ENCODE results near the gene FAM184B. TPM values are rescaled to one million over a fixed set of nuclear protein-coding genes. Genes with fewer than 3 reads are reported as not detected.

FAM184B gene
- total RNA-seq, 2 donors from 2014 or later: 0.07 TPM; not detected in 1

- H3K27me3 Mint-ChIP-seq (ENCODE audit: insufficient read depth): peaks cover 5% of the 10 kb centered on the region
- H3K27ac Mint-ChIP-seq: no peak overlapping the region
- Histone ChIP-seq H3K9ac (ENCODE audit: extremely low read depth, low read length, poor library complexity, severe bottlenecking) (no peak overlapping the region), H3K9me3 (ENCODE audit: control insufficient read depth, low read length) (no peaks in the 10 kb centered on the region), H3K27me3 (ENCODE audit: control insufficient read depth, insufficient read depth, low read length, poor library complexity, severe bottlenecking) (no peaks in the 10 kb centered on the region), H3K36me3 (ENCODE audit: control insufficient read depth, insufficient read depth, low read length) (no peaks in the 10 kb centered on the region), H3K27ac (ENCODE audit: low read depth, low read length) (no peak overlapping the region), H3K4me1 (ENCODE audit: control insufficient read depth, insufficient read depth, low read length) (no peaks in the 10 kb centered on the region), H3K4me3 (ENCODE audit: low read length) (no peak overlapping the region)
- TF ChIP-seq CTCF (conservative IDR thresholded peaks at IDR 0.05): no peak
- 90 to 91% methylated on average over 3 to 5 of the region's 5 CpGs for WGBS, 2 experiments (ENCODE audit: insufficient coverage in 1 of 2, insufficient read length in 1 of 2)
- H3K36me3 Mint-ChIP-seq (ENCODE audit: low read depth): no peaks in the 10 kb centered on the region
- no peak for DNase-seq
- peaks cover 4% of the 10 kb centered on the region for H3K9me3 Mint-ChIP-seq
- H3K4me3 Mint-ChIP-seq: no peak overlapping the region
- no peaks in the 10 kb centered on the region for H3K4me1 Mint-ChIP-seq
These were observed 78.8 kb downstream of the FAM184B start for GRCh38 chr4:17702641-17703040.

- no peak for TF ChIP-seq CTCF (conservative IDR thresholded peaks at IDR 0.05)
- Mint-ChIP-seq H3K4me1 (no peaks in the 10 kb centered on the region), H3K27ac (no peak overlapping the region), H3K27me3 (ENCODE audit: insufficient read depth) (peaks cover 5% of the 10 kb centered on the region), H3K36me3 (ENCODE audit: low read depth) (no peaks in the 10 kb centered on the region), H3K4me3 (no peak overlapping the region), H3K9me3 (peaks cover 4% of the 10 kb centered on the region)
- no peaks in the 10 kb centered on the region for H3K36me3 ChIP-seq (ENCODE audit: control insufficient read depth, insufficient read depth, low read length)
- H3K27ac ChIP-seq (ENCODE audit: low read depth, low read length): no peak overlapping the region
- DNase-seq: no peak
- no peaks in the 10 kb centered on the region for H3K4me1 ChIP-seq (ENCODE audit: control insufficient read depth, insufficient read depth, low read length)
- H3K27me3 ChIP-seq (ENCODE audit: control insufficient read depth, insufficient read depth, low read length, poor library complexity, severe bottlenecking): no peaks in the 10 kb centered on the region
- no peaks in the 10 kb centered on the region for H3K9me3 ChIP-seq (ENCODE audit: control insufficient read depth, low read length)
- 96 to 98% methylated on average over 4 of the region's 4 CpGs for WGBS, 2 experiments (ENCODE audit: insufficient coverage in 1 of 2, insufficient read length in 1 of 2)
- no peak overlapping the region for H3K4me3 ChIP-seq (ENCODE audit: low read length)
- no peak overlapping the region for H3K9ac ChIP-seq (ENCODE audit: extremely low read depth, low read length, poor library complexity, severe bottlenecking)
These were observed 79.5 kb downstream of the FAM184B start for GRCh38 chr4:17701882-17702281.

- H3K4me3 ChIP-seq (ENCODE audit: low read length): no peak overlapping the region
- DNase-seq: no peak
- Mint-ChIP-seq H3K27ac (no peak overlapping the region), H3K4me3 (no peak overlapping the region), H3K9me3 (peaks cover 4% of the 10 kb centered on the region), H3K4me1 (no peaks in the 10 kb centered on the region), H3K36me3 (ENCODE audit: low read depth) (no peaks in the 10 kb centered on the region), H3K27me3 (ENCODE audit: insufficient read depth) (peaks cover 5% of the 10 kb centered on the region)
- 91 to 98% methylated on average over 8 of the region's 8 CpGs for WGBS, 2 experiments (ENCODE audit: insufficient coverage in 1 of 2, insufficient read length in 1 of 2)
- no peaks in the 10 kb centered on the region for H3K36me3 ChIP-seq (ENCODE audit: control insufficient read depth, insufficient read depth, low read length)
- no peaks in the 10 kb centered on the region for H3K4me1 ChIP-seq (ENCODE audit: control insufficient read depth, insufficient read depth, low read length)
- H3K9me3 ChIP-seq (ENCODE audit: control insufficient read depth, low read length): no peaks in the 10 kb centered on the region
- H3K27ac ChIP-seq (ENCODE audit: low read depth, low read length): no peak overlapping the region
- no peak for TF ChIP-seq CTCF (conservative IDR thresholded peaks at IDR 0.05)
- no peak overlapping the region for H3K9ac ChIP-seq (ENCODE audit: extremely low read depth, low read length, poor library complexity, severe bottlenecking)
- H3K27me3 ChIP-seq (ENCODE audit: control insufficient read depth, insufficient read depth, low read length, poor library complexity, severe bottlenecking): no peaks in the 10 kb centered on the region
These were observed 80.1 kb downstream of the FAM184B start for GRCh38 chr4:17701138-17701839.
